IPS-NIHi7 (cell line): ENCODE results near the gene VIM.

Experiments used
- DNase-seq: peaks from one replicate; pipeline ENCODE4 v3.0.0; 2012; ENCODE audit warnings: mixed read lengths; ENCODE audit errors: extremely low spot score

VIM gene

GRCh38 chr10:17209881-17210280 is 18.2 kb upstream of the VIM start:
- no peak for DNase-seq

- no peak for DNase-seq
Measured at GRCh38 chr10:17210361-17210760, 17.7 kb upstream of the VIM start.

GRCh38 chr10:17212802-17213221 is 15.2 kb upstream of the VIM start:
- no peak for DNase-seq

- DNase-seq, result no peak
Measured at GRCh38 chr10:17213646-17214349, 14.2 kb upstream of the VIM start.

- DNase-seq, result no peak
Measured at GRCh38 chr10:17214526-17214925, 13.5 kb upstream of the VIM start.

- DNase-seq, result no peak
Measured at GRCh38 chr10:17214971-17215781, 12.9 kb upstream of the VIM start.

GRCh38 chr10:17215782-17216122 is 12.3 kb upstream of the VIM start:
- no peak for DNase-seq

- DNase-seq, result no peak
Measured at GRCh38 chr10:17216217-17216900, 11.7 kb upstream of the VIM start.

GRCh38 chr10:17216901-17217395 is 11.1 kb upstream of the VIM start:
- no peak for DNase-seq

GRCh38 chr10:17217631-17218232 is 10.3 kb upstream of the VIM start:
- no peak for DNase-seq

- no peak for DNase-seq
Measured at GRCh38 chr10:17219024-17219423, 9.0 kb upstream of the VIM start.

GRCh38 chr10:17220652-17221100 is 7.4 kb upstream of the VIM start:
- no peak for DNase-seq

GRCh38 chr10:17222329-17222728 is 5.7 kb upstream of the VIM start:
- no peak for DNase-seq

- DNase-seq, result no peak
Measured at GRCh38 chr10:17225808-17226207, 2.2 kb upstream of the VIM start.

- peak; percentile 32 for DNase-seq
Measured at GRCh38 chr10:17226891-17227303, 1.1 kb upstream of the VIM start.

- DNase-seq, result no peak
Measured at GRCh38 chr10:17227367-17228090, 512 bp upstream of the VIM start.

GRCh38 chr10:17229016-17229716 is 1.1 kb downstream of the VIM start:
- peak; percentile 56 for DNase-seq

- DNase-seq, result no peak
Measured at GRCh38 chr10:17229717-17229966, 1.6 kb downstream of the VIM start.

GRCh38 chr10:17229967-17230682 is 2.1 kb downstream of the VIM start:
- DNase-seq, result peak; percentile 77

- DNase-seq, result no peak
Measured at GRCh38 chr10:17231788-17232187, 3.7 kb downstream of the VIM start.
